GM18519 (cell line): Measurements from ENCODE around the gene COMMD4.
"Not testable (repeated sequence)": the region's sequence is repeated elsewhere in the genome, so short reads cannot be mapped to it uniquely, and the experiment has no call there.

Experiments
- ATAC-seq: cut with Tn5 transposase; IDR thresholded peaks from one replicate; pipeline ENCODE4 v1.9.1; 2021; ENCODE audit warnings: mild to moderate bottlenecking, moderate library complexity; ENCODE audit not compliant: unreplicated experiment, low FRiP score

The COMMD4 gene

GRCh38 chr15:75369897-75370581 lies 34.2 kb downstream of the COMMD4 start:
- no peak for ATAC-seq

- no peak for ATAC-seq
Measured at GRCh38 chr15:75371486-75371885, 35.6 kb downstream of the COMMD4 start.

- no peak for ATAC-seq
Measured at GRCh38 chr15:75371901-75372688, 36.2 kb downstream of the COMMD4 start.

- ATAC-seq: no peak
Measured at GRCh38 chr15:75380773-75381172, 44.9 kb downstream of the COMMD4 start.

- not testable (repeated sequence) for ATAC-seq
Measured at GRCh38 chr15:75383986-75384385, 48.1 kb downstream of the COMMD4 start.
